HL-60 (cell line): Measurements from ENCODE around the gene NR5A2.

Experiments
- DNase-seq, 2 experiments: peaks; one replicate each; pipeline ENCODE4 v3.0.0-alpha.2; 2010 to 2020; ENCODE audit warnings: low read depth in 1 of 2, low spot score in 1 of 2
- H3K27ac ChIP-seq: fragments of 250-450 bp; sonication (Bioruptor Pico); replicated peaks from 2 replicates; pipeline ENCODE4 v1.5.1; 2020; ENCODE audit warnings: mild to moderate bottlenecking, moderate library complexity
- H3K27me3 ChIP-seq: fragments of 250-450 bp; sonication (Bioruptor Pico); 2 replicates; pipeline ENCODE4 v1.5.1; 2021; ENCODE audit warnings: mild to moderate bottlenecking, moderate library complexity; ENCODE audit not compliant: insufficient read depth, poor library complexity, severe bottlenecking
- H3K4me3 ChIP-seq: replicated peaks from 2 replicates; pipeline ENCODE4 v1.5.1; 2011; ENCODE audit warnings: mild to moderate bottlenecking, control low read depth, low read length; ENCODE audit not compliant: insufficient read depth
- GABPA ChIP-seq: IDR thresholded peaks from 2 replicates; pipeline ENCODE4 v1.6.1; 2012; ENCODE audit warnings: low read depth
- POLR2AphosphoS5 ChIP-seq: IDR thresholded peaks from 2 replicates; pipeline ENCODE4 v1.6.1; 2012; ENCODE audit warnings: low read depth
- SPI1 ChIP-seq: IDR thresholded peaks from 2 replicates; pipeline ENCODE4 v1.6.1; 2012; ENCODE audit warnings: low read depth, mild to moderate bottlenecking, borderline replicate concordance
- TF ChIP-seq, protein P1 (sequence below): IDR thresholded peaks from 2 replicates; pipeline ENCODE4 v1.6.1; 2012; ENCODE audit warnings: low read depth; ENCODE audit not compliant: insufficient replicate concordance
- TF ChIP-seq, protein P2 (sequence below): IDR thresholded peaks from one replicate; pipeline ENCODE4 v1.5.1; 2011; ENCODE audit warnings: low read length, control low read depth, inconsistent platforms; ENCODE audit not compliant: insufficient read depth

NR5A2 gene

DNA sequence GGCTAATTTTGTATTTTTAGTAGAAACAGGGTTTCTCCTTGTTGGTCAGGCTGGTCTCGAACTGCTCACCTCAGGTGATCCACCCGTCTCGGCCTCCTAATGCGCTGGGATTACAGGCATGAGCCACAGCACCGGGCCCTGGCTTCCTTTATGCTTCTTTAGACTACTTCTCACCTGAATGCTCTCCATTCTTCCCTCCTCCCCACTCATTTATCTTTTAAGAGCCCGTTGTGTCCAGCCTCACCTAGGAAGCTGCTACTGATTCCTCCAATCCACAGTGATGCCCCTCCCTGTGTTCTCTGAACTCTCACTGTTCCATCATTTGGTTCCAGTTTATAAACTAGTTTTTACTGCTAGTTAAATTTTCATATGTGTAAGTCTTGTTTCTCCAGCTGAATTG, 44.9 kb upstream of the NR5A2 start:
- Histone ChIP-seq H3K27ac (no peak overlapping the region), H3K27me3 (no peaks in the 10 kb centered on the region), H3K4me3 (no peak overlapping the region)
- TF ChIP-seq, protein P1, sequence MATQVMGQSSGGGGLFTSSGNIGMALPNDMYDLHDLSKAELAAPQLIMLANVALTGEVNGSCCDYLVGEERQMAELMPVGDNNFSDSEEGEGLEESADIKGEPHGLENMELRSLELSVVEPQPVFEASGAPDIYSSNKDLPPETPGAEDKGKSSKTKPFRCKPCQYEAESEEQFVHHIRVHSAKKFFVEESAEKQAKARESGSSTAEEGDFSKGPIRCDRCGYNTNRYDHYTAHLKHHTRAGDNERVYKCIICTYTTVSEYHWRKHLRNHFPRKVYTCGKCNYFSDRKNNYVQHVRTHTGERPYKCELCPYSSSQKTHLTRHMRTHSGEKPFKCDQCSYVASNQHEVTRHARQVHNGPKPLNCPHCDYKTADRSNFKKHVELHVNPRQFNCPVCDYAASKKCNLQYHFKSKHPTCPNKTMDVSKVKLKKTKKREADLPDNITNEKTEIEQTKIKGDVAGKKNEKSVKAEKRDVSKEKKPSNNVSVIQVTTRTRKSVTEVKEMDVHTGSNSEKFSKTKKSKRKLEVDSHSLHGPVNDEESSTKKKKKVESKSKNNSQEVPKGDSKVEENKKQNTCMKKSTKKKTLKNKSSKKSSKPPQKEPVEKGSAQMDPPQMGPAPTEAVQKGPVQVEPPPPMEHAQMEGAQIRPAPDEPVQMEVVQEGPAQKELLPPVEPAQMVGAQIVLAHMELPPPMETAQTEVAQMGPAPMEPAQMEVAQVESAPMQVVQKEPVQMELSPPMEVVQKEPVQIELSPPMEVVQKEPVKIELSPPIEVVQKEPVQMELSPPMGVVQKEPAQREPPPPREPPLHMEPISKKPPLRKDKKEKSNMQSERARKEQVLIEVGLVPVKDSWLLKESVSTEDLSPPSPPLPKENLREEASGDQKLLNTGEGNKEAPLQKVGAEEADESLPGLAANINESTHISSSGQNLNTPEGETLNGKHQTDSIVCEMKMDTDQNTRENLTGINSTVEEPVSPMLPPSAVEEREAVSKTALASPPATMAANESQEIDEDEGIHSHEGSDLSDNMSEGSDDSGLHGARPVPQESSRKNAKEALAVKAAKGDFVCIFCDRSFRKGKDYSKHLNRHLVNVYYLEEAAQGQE = no peak
- no peak for DNase-seq

DNA sequence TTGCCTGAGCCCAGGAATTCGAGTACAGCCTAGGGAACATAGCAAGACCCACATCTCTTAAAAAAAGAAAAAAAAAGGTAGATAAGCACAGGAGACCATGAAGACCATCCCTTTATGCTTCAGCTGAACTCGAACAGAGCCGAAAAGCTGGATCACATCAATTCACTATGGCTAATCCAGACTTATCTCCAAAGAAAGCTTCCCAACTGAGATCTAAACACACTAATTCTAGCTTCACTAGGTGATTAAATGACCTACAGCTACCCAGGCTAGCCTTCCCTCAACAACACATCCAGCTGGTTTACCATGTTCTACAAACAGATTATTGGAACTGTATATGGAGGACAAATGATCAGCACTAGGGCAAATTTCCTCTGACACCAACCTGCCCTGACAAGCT, 44.0 kb upstream of the NR5A2 start:
- DNase-seq = no peak
- Histone ChIP-seq H3K4me3 (no peak overlapping the region), H3K27me3 (no peaks in the 10 kb centered on the region), H3K27ac (no peak overlapping the region)
- TF ChIP-seq, protein P2, sequence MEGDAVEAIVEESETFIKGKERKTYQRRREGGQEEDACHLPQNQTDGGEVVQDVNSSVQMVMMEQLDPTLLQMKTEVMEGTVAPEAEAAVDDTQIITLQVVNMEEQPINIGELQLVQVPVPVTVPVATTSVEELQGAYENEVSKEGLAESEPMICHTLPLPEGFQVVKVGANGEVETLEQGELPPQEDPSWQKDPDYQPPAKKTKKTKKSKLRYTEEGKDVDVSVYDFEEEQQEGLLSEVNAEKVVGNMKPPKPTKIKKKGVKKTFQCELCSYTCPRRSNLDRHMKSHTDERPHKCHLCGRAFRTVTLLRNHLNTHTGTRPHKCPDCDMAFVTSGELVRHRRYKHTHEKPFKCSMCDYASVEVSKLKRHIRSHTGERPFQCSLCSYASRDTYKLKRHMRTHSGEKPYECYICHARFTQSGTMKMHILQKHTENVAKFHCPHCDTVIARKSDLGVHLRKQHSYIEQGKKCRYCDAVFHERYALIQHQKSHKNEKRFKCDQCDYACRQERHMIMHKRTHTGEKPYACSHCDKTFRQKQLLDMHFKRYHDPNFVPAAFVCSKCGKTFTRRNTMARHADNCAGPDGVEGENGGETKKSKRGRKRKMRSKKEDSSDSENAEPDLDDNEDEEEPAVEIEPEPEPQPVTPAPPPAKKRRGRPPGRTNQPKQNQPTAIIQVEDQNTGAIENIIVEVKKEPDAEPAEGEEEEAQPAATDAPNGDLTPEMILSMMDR = no peak
- TF ChIP-seq, protein P1 = no peak
- TF ChIP-seq POLR2AphosphoS5 = no peak
- no peak for TF ChIP-seq GABPA
- TF ChIP-seq SPI1 = no peak

DNA sequence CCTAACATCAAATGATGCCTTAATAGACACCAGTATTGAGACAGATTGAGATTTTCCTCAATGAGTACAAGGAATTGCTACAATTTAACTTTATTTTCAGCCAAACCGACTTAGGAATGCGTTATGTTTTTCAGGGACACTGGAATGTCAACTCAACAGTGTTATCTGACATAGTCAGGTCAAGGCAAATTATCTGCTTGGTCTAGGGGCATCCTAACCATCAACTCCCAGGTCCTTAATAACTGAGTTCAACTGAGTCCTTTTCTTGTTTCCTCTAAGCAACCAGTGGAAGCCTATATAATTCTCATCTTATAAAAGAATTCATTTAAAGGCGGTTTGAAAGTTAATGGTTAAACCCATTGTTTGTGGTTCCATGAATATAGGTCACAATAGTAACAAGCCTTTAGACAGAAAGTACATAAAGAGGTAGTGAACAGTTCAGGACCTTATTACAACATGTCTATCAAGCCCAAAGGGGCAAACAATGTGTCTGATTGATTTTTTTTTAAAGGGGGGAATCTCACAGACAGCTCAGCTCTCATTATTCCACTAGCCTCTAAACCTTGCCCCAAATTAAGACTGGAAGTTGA, 32.3 kb upstream of the NR5A2 start:
- Histone ChIP-seq H3K27ac (no peak overlapping the region), H3K27me3 (no peaks in the 10 kb centered on the region), H3K4me3 (no peak overlapping the region)
- TF ChIP-seq GABPA = no peak
- TF ChIP-seq POLR2AphosphoS5 = no peak
- TF ChIP-seq, protein P2 = no peak
- TF ChIP-seq, protein P1 = no peak
- no peak for TF ChIP-seq SPI1
- no peak for DNase-seq
